Esophagus squamous epithelium (tissue), 4 donors: ENCODE data around the gene GDPD5.

Experiments used
- POLR2A ChIP-seq, 4 donors: fragments of 450-650 bp; IDR thresholded peaks; one replicate each; pipeline ENCODE4 v1.6.1; 2017; ENCODE audit warnings: antibody characterized with exemption in 4 of 4, mild to moderate bottlenecking in 4 of 4, moderate library complexity in 3 of 4
- TF ChIP-seq, protein P1 (sequence below), 6 experiments: fragments of 450-650 bp in 4 of 6; fragments of 200-600 bp in 2 of 6; sonication (generic) in 2 of 6; IDR thresholded peaks; one replicate each; pipeline ENCODE4 v1.5.1; 2016 to 2019; ENCODE audit warnings: antibody characterized with exemption in 6 of 6, mild to moderate bottlenecking in 4 of 6, moderate library complexity in 4 of 6

- TF ChIP-seq, protein P1, sequence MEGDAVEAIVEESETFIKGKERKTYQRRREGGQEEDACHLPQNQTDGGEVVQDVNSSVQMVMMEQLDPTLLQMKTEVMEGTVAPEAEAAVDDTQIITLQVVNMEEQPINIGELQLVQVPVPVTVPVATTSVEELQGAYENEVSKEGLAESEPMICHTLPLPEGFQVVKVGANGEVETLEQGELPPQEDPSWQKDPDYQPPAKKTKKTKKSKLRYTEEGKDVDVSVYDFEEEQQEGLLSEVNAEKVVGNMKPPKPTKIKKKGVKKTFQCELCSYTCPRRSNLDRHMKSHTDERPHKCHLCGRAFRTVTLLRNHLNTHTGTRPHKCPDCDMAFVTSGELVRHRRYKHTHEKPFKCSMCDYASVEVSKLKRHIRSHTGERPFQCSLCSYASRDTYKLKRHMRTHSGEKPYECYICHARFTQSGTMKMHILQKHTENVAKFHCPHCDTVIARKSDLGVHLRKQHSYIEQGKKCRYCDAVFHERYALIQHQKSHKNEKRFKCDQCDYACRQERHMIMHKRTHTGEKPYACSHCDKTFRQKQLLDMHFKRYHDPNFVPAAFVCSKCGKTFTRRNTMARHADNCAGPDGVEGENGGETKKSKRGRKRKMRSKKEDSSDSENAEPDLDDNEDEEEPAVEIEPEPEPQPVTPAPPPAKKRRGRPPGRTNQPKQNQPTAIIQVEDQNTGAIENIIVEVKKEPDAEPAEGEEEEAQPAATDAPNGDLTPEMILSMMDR (IDR thresholded peaks at IDR 0.05) = no peak
- no peak for TF ChIP-seq POLR2A (IDR thresholded peaks at IDR 0.05)
Observed at GRCh38 chr11:75541193-75542087, 15.7 kb upstream of the GDPD5 start.
